Right lobe of liver (tissue), 4 donors: ENCODE results near the gene USP30.

ENCODE experiments used
- POLR2A ChIP-seq: fragments of 450-650 bp; IDR thresholded peaks from one replicate; pipeline ENCODE4 v1.6.1; 2017; ENCODE audit warnings: antibody characterized with exemption, mild to moderate bottlenecking
- TF ChIP-seq, protein P1 (sequence below), 4 donors: fragments of 200-600 bp in 3 of 4; fragments of 450-650 bp in 1 of 4; IDR thresholded peaks; one replicate each; pipeline versions ENCODE4 v1.5.1 to v1.8.0; 2016 to 2022; ENCODE audit warnings: antibody characterized with exemption in 4 of 4, mild to moderate bottlenecking in 2 of 4
- donor health status: DM: no; HTN: no; CAD: no.
- donor health status: DM: no; HTN: no; CAD: no.
- donor health status: DM: no; HTN: yes; CAD: no.

- TF ChIP-seq POLR2A, result no peak
- TF ChIP-seq, protein P1, sequence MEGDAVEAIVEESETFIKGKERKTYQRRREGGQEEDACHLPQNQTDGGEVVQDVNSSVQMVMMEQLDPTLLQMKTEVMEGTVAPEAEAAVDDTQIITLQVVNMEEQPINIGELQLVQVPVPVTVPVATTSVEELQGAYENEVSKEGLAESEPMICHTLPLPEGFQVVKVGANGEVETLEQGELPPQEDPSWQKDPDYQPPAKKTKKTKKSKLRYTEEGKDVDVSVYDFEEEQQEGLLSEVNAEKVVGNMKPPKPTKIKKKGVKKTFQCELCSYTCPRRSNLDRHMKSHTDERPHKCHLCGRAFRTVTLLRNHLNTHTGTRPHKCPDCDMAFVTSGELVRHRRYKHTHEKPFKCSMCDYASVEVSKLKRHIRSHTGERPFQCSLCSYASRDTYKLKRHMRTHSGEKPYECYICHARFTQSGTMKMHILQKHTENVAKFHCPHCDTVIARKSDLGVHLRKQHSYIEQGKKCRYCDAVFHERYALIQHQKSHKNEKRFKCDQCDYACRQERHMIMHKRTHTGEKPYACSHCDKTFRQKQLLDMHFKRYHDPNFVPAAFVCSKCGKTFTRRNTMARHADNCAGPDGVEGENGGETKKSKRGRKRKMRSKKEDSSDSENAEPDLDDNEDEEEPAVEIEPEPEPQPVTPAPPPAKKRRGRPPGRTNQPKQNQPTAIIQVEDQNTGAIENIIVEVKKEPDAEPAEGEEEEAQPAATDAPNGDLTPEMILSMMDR (IDR thresholded peaks at IDR 0.05), result no peak
Observed at GRCh38 chr12:109099431-109100020, 47.1 kb downstream of the USP30 start.
